GM12865 (cell line): ENCODE data around the gene RPL22.

Experiments used
- DNase-seq: peaks from one replicate; pipeline ENCODE4 v3.0.0; 2010; ENCODE audit warnings: low read depth
- H3K4me3 ChIP-seq: 2 replicates; pipeline ENCODE4 v1.5.1; 2011; ENCODE audit warnings: mild to moderate bottlenecking, low read depth, low read length, control low read depth
- TF ChIP-seq, protein P1 (sequence below): IDR thresholded peaks from 2 replicates; pipeline ENCODE4 v1.5.1; 2011; ENCODE audit warnings: low read length, control low read depth, low read depth, inconsistent platforms; ENCODE audit not compliant: insufficient read depth; ENCODE audit errors: missing control alignments

Gene RPL22

DNA sequence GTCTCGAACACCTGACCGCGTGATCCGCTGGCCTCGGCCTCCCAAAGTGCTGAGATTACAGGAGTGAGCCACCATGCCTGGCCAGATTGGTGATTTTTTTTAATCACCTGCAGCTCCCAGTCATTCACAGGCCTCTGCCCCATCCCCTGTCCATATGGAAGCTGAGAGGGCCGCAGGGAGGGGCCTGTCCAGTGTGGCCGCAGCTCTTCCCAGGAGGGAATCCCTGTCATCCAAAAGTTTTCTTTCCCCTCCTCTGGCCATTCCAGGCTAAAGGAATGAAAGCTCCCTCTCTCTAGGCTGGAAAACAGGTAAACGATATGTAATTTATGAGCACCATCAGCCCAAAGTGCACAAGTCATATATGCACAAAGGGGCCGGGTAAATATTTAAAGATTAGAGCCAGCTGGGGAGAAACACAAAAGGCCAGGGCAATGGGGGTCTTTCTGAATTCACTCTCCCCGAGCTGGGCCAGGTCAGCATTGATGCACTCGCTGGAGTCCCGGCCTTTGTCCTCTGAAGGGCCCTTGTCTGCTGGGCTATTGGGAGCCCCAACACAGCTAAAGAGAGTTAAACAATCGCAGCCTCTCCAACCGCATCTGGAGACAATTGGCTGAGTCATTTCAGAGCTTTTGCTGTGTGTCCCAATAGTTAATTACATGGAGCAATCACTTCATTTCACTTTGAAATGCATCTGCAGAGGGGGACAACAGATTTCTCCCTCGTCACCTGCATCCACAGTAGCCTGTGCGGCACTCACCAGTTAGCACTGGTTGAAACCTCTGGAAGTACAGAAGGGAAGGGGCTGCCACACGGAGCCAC lies 40.8 kb upstream of the RPL22 start:
- H3K4me3 ChIP-seq, result no peak overlapping the region
- no peak for DNase-seq

DNA sequence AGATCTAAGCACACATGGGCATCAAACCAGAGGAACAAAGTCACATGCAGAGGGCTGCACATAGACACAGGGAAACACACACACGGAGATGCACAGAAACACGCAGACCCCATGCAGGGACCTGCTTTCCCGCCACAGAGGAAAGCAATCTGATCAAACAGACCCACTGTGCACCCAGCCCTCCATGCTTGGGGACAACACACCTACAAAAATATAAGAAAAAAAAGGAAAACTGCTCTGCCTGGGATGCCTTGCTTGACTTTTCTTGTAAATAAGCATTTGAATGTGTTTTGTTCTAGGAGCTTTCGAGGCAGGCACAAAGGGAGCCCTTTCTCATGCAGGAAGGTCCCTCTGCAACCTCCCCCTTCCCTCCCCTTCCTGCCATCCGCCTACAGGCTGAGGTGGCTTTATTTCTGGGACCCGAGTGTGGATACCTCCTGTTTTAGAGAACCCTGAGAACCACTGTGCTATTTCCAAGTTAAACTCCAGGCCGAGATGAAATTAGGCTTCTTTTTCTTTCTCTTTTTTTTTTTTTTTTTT lies 39.9 kb upstream of the RPL22 start:
- TF ChIP-seq, protein P1, sequence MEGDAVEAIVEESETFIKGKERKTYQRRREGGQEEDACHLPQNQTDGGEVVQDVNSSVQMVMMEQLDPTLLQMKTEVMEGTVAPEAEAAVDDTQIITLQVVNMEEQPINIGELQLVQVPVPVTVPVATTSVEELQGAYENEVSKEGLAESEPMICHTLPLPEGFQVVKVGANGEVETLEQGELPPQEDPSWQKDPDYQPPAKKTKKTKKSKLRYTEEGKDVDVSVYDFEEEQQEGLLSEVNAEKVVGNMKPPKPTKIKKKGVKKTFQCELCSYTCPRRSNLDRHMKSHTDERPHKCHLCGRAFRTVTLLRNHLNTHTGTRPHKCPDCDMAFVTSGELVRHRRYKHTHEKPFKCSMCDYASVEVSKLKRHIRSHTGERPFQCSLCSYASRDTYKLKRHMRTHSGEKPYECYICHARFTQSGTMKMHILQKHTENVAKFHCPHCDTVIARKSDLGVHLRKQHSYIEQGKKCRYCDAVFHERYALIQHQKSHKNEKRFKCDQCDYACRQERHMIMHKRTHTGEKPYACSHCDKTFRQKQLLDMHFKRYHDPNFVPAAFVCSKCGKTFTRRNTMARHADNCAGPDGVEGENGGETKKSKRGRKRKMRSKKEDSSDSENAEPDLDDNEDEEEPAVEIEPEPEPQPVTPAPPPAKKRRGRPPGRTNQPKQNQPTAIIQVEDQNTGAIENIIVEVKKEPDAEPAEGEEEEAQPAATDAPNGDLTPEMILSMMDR, result no peak
- H3K4me3 ChIP-seq, result no peak overlapping the region

More for the DNA sequence above, 40.8 kb upstream of the RPL22 start:
- TF ChIP-seq, protein P1, result no peak

DNA sequence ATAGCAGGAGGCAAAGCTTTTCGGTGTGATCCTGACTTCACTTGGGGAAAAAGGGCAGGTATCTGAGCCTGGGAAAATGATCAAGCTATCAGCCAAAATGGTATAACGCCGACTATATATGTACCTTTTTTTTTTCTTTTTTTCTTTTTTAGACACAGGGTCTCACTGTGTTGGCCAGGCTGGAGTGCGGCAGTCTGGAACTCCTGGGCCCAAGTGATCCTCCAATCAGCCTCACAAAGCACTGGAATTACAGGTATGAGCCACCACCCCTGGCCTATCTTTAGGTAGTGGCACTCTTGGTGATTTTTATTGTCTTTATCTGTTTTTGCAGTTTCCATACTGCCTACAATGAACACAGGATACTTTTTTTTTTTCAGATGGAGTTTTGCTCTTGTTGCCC lies 37.7 kb upstream of the RPL22 start:
- TF ChIP-seq, protein P1, result no peak
- H3K4me3 ChIP-seq, result no peak overlapping the region
- no peak for DNase-seq

More for the DNA sequence above, 39.9 kb upstream of the RPL22 start:
- DNase-seq, result no peak

DNA sequence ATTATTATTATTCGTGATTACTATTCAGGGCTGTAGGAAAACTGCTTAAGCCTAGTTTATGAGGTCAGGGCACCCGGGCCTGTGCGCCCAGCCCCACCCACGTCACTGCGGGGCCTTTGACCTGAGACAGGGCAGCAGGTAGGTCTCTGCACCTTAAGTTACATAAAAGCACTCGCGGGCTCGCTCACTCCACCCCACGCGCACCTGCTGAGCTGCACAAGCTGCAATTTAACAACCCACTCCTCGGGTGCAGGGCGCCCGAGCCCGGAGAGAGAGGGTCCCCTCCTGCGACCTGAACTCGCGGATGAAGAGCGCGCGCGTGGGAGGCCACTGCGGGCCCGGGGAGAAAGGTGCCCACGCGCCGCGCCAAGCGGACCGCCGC lies 35.9 kb upstream of the RPL22 start:
- TF ChIP-seq, protein P1, result no peak
- peak; percentile 38 for DNase-seq
- H3K4me3 ChIP-seq, result peak overlapping the region; percentile 95

DNA sequence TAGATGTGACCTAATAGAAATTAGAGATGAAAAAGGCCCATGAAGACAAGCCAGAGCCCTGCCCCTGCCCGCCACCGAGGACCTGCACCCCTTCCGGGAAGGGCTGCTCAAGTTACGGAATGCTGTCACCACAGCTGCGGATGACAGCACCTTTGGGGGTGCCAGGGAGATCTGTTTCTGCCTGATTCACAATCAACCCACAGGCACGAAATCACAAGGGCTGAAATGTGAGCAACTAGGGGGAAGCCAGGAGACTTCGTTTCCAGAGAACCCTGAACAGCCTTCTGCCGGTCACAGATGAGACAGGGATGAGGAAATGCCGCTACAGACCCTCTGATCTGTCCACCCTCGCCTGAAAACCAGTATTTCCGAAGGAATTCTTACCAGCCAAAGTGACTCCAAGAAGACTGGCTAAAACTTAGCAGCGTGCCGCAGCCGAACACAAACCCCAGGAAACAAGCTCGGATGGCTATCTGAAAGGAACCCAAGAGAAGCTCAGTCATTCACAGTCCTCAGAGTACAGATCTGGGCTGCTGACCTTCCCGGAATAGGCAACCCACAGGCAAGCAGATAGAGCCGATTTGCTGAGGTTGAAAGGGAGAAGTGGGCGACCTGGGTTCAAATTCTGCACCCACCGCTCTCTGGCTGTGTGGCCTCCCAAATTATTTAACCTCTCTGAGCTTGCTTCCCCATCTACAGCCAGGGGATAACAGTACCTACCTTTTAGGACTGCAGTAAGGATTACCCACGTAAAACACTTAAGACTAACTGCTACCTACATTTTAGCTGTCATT lies 35.3 kb upstream of the RPL22 start:
- TF ChIP-seq, protein P1, result no peak
- peak; percentile 30 for DNase-seq
- peak overlapping the region; percentile 95 for H3K4me3 ChIP-seq

DNA sequence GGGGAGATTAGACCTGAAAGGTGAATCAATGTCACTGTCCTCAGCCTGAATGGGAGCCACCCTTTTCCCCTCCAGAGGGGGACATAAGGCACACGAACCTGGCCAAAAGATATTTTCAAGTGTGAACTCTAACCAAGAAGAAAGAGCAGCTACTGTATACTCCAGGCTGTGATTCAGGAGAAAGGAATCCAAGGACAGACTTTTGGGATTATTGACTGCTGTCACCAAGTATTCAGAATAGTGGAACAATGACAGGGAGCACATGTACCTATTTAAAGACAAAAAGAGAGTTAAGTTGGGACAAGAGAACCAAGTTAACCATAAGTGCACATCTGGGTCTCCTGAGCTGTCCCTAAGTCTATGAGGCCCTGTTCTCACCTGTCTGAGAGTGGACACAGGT lies 34.0 kb upstream of the RPL22 start:
- H3K4me3 ChIP-seq, result no peak overlapping the region
- DNase-seq, result no peak
- TF ChIP-seq, protein P1, result no peak
